SK-N-MC (cell line): ENCODE results near the gene PNO1.

ENCODE experiments used
- EZH2 ChIP-seq: fragments of 200-600 bp; sonication (generic); IDR thresholded peaks from one replicate; pipeline ENCODE4 v1.6.1; 2017; ENCODE audit warnings: antibody characterized with exemption
- POLR2AphosphoS5 ChIP-seq: IDR thresholded peaks from 2 replicates; pipeline ENCODE4 v1.6.1; 2012; ENCODE audit warnings: mild to moderate bottlenecking, low read depth, low read length, borderline replicate concordance

- TF ChIP-seq POLR2AphosphoS5 (no peak), EZH2 (no peak)
These were observed 29.6 kb downstream of the PNO1 start for GRCh38 chr2:68187329-68187728.
